Placental pericyte (primary cell): ENCODE data around the gene NDUFV2. TPM values are rescaled to one million over a fixed set of nuclear protein-coding genes. Genes with fewer than 3 reads are reported as not detected.

Experiments
- total RNA-seq: library from RNA; depleted of rRNA; stranded (reverse); fragments of >200 nt; gene quantifications from 2 replicates; pipeline ENCODE4 v1.2.3, GENCODE V29; 2012

The NDUFV2 gene
- 72.7 and 103 TPM in 2 replicates for total RNA-seq

GRCh38 chr18:9102508-9103375 is at the start of gene NDUFV2:
TSS of gene NDUFV2 (plus strand) at chr18:9102699. CDS start at chr18:9102744, 45 bp downstream.

DNA sequence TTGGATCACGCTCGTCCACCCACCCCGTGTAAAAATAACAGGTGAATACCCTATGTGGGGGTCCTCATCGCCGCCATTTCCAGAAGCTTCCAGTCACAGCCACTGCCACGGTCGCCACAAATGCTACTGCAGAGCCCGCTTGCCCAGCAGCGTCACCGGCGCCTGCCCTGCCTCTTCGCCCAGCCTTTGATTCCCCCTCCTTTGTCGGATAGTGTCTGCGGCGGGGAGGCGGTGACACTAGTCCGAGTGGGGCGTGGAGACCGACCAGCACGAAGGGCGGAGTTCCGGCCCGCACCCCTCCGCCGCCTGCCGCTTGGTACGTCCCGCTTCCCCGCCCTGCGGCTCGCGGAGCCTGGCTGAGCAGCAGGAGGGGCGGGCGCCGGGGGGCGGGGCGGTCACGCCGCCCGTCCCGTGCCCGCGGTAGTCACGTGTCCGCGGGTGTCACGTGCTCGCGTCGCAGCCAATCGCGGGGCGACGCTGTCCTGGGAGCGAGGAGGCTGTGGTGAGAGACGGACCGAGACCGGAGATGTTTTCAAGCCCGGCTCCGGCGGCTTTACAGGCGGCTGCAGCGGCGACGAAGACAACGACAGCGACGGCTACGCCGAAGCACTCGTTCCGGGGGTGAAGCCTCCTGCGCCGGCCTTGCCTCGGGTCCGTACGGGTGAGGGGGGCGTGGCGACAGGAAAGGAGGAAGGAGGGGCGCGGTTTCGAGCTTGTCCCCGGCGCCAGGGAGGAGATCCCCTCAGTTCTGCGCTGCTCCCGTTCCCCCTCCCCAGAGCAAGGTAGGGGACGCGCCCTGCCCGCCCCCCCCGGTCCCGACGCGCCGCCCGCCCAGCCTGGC is 34.0 kb downstream of the NDUFV2 start, which contains the start of gene ANKRD12:
ANKRD12 (plus strand) TSS at position 467 of the 841 bp plus-strand sequence. CDS start 45,652 bp downstream, outside the sequence.

Other genes starting within 250 kb of the NDUFV2 start
- gene ANKRD12, start 34.1 kb downstream of the NDUFV2 start, total RNA-seq, result 34.6 and 37.9 TPM in 2 replicates
- gene TWSG1, start 232.1 kb downstream of the NDUFV2 start, total RNA-seq, result 151 and 155 TPM in 2 replicates